NCI-H2196 (cell line): Measurements from ENCODE around the gene CES4A.
"Not testable (repeated sequence)": the region's sequence is repeated elsewhere in the genome, so short reads cannot be mapped to it uniquely, and the experiment has no call there.

Experiments
- DNase-seq: peaks from one replicate; lab custom pipeline; 2025; ENCODE audit not compliant: unreplicated experiment; lab: John Stamatoyannopoulos, UW

The CES4A gene

DNA sequence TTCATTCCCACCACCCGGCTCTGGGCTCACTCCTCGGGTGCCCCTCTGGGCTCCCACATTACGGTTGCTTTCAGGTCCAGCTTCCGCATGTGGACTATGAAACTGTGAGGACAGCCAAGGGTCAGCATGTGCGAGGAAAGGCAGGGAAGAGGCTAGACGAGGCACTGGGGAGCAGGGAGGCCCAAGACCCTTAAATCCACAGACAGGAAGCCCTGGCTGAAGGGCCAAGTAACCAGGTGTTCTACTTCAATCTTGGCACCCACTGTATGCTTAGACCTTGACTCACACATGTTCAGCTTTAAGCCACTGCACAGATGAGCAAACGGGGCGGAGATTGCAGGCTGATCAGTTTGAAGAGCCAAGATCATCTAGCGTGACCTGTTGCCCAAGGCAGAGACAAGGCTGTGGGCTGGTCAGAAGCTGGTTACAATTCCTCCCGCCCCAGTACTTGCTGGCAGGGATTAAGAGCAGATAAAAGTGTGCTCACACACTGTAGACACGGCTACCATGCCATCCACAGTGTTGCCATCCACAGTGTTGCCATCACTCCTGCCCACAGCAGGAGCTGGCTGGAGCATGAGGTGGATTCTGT lies at the start of gene CES4A:
Gene CES4A (plus strand): TSS at position 393 of the 592 bp plus-strand sequence. CDS start 184 bp downstream, at position 577.
- DNase-seq = peak; percentile 11

GRCh38 chr16:66939366-66939765 lies 49.0 kb upstream of the CES4A start:
- DNase-seq = no peak

GRCh38 chr16:66940236-66940635 lies 48.2 kb upstream of the CES4A start:
- no peak for DNase-seq

DNA sequence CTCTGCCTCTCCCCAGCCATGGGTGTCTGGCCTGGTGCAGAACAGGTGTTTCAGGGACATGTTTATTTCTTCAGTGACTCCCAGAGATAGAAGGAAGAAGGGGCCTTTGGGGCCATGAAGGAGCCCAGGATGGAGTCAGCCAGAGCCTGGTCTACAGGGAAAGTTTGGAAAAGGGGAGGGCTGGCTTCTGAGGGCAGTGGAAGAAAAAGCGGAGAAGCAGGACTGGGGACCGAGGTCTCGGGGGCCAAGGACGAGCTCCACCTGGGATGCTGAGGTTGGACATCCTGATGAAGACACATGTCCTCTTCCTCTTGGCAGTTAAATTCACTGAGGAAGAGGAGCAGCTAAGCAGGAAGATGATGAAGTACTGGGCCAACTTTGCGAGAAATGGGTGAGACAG lies 45.4 kb upstream of the CES4A start:
- DNase-seq = no peak

DNA sequence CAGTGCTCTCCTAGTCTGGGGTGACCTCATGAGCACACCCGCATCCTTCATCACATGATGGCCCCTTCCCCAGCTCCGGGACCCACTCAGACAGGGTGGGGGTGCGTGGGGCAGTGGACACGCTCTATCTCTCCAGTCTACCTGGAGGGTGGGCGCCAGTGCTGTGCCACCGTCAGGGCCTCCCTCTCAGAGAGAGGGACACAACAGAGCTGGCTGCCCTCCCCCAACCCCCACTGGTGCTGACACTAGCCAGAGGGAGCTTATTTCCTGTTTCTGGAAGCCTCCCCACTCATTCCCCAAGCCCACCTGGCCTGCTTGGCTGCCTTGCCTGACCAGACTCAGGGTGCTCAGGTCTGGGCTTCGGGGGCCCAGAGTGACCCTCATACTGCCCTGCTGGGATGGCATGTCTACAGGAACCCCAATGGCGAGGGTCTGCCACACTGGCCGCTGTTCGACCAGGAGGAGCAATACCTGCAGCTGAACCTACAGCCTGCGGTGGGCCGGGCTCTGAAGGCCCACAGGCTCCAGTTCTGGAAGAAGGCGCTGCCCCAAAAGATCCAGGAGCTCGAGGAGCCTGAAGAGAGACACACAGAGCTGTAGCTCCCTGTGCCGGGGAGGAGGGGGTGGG lies 44.8 kb upstream of the CES4A start:
- no peak for DNase-seq

DNA sequence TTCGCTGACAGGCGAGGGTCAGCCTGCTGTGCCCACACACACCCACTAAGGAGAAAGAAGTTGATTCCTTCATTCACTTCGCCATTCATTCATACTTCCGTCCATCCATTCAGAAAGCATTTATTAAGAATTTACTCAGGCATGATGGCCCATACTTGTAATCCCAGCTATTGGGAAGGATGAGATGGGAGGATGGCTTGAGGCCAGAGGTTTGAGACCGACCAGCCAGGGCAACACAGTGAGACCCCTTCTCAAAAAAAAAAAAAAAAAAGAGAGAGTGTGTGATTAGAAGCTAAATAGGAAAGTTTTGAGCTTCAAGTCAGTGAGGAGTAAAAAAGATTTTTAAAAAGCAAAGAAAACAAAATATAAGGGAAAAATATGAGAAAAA lies 44.3 kb upstream of the CES4A start:
- no peak for DNase-seq

GRCh38 chr16:66944971-66945370 lies 43.4 kb upstream of the CES4A start:
- not testable (repeated sequence) for DNase-seq

DNA sequence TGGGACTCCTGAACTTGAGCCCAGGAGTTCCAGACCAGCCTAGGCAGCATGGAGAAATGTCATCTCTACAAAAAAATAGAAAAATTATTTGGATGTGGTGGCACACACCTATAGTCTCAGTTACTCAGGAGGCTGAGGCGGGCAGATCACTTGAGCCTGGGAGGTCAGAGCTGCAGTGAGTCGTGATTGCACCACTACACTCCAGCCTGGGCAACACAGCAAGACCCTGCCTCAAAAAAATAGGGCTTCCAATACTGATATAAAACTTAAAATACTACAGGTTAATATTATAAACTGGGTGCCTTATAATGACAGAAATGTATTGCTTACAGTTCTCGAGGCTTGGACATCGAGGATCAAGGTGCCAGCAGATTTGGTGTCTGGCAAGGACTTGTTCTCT lies 42.5 kb upstream of the CES4A start:
- no peak for DNase-seq

- no peak for DNase-seq
Measured at GRCh38 chr16:66946541-66946940, 41.8 kb upstream of the CES4A start.

- DNase-seq = no peak
Measured at GRCh38 chr16:66946974-66947301, 41.5 kb upstream of the CES4A start.

- peak; percentile 60 for DNase-seq
Measured at GRCh38 chr16:66947302-66948065, 40.9 kb upstream of the CES4A start.

DNA sequence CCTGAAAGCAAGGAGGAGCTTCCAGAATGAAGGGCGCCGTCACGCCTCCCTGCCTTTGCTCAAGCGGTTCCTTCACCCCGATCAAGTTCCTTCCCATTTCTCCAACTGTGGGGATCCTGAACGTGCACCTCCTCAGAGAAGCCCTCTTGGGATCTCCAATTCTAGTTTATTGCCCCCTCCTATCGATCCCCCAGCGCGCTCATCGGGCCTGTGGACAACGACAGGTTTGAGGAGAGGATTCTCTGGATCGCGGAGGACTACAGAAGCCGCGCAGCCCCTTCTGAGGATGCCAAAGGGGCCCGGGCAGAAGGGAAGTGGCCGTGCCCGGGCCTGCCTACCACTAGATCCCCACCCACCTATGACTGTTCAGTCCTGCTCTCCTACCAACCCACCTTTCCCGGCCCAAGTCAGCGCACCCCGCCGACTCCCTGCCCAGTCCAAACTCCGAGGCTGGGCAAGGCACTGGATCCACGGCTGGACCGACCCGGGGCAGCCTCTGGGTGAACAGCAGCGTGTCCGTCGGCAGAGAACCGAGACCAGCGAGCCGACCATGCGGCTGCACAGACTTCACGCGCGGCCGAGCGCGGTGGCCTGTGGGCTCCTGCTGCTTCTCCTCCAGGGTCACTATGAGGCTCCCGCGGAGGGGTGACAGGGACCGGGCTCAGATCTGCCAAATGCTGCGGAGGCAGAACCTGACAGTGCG lies 40.1 kb upstream of the CES4A start:
- DNase-seq = no peak

- no peak for DNase-seq
Measured at GRCh38 chr16:66948837-66949225, 39.6 kb upstream of the CES4A start.

GRCh38 chr16:66949472-66949871 lies 38.9 kb upstream of the CES4A start:
- DNase-seq = no peak

GRCh38 chr16:66950437-66950836 lies 38.0 kb upstream of the CES4A start:
- DNase-seq = no peak

DNA sequence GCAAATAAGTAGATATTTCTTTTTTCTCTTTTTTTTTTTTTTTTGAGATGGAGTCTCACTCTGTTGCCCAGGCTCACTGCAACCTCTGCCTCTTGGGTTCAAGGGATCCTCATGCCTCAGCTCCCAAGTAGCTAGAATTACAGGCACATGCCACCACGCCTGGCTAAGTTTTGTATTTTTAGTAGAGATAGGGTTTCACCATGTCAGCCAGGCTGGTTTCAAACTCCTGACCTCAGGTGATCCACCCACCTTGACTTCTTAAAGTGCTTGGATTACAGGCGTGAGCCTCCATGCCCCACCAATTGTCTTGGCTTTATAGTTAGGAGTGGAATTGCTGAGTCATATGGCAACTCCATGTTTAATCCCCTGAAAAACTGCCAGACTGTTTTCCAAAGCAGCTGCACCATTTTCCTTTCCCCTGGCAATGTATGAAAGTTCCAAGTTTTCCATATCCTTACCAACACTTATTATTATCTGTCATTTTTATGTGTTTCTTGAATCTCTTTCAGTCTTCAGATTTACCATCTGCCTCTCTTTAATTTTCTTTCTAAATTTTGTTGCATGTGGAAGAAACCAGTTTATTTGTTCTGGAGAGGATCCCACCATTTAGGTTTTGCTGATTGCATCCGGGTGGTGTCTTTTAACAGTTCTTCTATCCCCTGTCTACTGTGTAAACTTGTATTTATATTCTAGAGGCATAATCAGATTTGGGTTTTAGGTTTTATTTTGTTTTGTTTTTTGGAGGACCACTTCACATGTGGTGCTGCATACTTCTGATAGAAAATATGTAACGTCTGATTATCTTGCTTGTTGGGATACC lies 37.2 kb upstream of the CES4A start:
- DNase-seq = no peak

- no peak for DNase-seq
Measured at GRCh38 chr16:66952430-66953110, 35.8 kb upstream of the CES4A start.

DNA sequence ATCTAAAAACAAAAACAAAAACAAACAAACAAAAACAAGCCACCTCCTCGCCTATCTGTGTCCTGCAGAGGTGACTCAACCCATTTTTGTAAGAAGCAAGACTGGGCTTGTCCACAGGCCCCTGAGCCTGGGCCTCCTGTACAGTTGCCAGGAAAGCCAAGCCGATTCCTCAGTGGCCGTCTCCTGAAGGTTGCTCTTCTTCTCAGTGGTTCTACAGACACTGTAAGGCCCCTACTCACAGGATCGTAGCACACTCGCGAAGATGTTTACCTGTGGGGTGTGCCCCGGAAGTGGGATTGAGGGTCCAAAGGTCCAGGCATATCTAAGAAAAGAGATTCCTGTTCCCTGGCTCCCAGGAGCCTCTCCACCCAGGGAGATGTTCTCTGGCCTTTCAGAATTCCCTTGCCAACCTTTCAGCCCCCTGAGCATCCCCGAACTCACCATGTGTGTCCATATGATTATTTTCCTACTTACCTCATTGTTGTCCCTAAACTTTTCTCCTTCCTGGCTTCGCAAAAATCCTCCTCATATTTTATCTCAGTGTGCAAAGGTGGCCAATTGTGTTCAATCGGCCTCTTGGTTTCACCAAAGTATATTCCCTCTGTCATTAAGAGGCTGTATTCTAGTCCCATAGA lies 34.8 kb upstream of the CES4A start:
- no peak for DNase-seq

- peak; percentile 55 for DNase-seq
Measured at GRCh38 chr16:66954097-66954659, 34.2 kb upstream of the CES4A start.
